Dermis blood vessel endothelial cell (primary cell): ENCODE measurements around the gene NRP2. TPM values are rescaled to one million over a fixed set of nuclear protein-coding genes. Genes with fewer than 3 reads are reported as not detected.

Experiments
- DNase-seq: peaks from one replicate; pipeline ENCODE4 v3.0.0; 2010
- total RNA-seq: library from RNA; depleted of rRNA; stranded (reverse); fragments of >200 nt; gene quantifications from 2 replicates; pipeline ENCODE4 v1.2.3, GENCODE V29; 2014

The NRP2 gene
- total RNA-seq, 1 donor from 2014 or later, result 165 TPM

GRCh38 chr2:205660521-205661124 is 21.7 kb upstream of the NRP2 start:
- DNase-seq, result no peak

DNA sequence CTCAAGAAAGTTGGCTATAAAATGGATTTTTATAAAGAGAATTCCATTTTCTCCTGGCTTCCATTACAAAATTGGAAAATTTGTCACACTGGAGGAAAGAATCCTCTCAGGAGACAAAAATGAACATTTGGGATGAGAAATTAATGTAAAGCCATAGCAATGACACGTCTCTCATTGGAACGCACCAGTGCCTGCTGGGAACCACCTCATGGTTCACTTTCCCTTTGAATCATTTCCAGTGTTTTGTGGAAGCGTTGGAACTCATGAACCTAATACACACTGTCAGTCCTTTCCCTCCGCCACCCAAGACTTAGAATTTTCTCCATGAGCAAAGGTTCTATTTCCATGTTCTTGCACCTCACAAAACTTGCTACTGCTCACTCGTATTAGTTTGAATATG is 21.0 kb upstream of the NRP2 start:
- DNase-seq, result no peak

GRCh38 chr2:205662206-205662965 is 19.9 kb upstream of the NRP2 start:
- DNase-seq, result no peak

DNA sequence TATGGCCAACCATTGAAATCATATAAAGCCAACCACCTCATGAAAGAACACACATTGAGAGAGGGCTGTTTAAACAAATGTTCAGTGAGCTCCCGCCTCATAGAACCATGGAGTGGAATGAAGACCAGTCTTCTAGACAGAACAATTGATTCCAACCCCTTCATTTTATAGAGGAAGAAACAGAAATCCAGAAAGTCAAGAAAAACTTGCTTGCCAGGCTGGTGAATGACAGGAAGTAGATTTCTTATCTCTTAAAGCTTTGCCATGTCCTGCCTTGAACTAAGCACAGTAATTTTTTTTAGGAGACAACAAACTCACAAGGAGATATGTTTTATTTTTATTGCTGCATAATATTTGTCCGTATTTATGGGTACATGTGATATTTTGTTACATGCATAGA is 16.5 kb upstream of the NRP2 start:
- DNase-seq, result peak; percentile 11

DNA sequence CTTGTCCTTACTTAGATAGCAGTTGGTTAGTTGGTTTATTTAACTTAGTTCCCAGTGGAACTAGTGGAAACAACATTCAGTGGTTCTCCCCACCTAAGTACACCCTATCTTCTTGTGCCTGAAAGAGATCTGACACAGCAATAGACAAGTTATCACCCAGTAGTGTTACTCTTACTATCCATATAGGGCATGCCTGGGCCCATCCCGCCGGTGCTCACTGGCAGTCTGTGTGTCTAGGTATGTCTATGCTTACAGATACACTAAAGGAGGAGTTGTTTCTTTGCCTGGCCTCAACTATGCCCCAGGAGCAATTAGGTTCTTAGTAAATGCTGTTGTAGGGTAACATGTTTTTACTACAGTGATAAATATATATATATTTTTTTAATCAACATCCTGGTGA is 12.0 kb upstream of the NRP2 start:
- no peak for DNase-seq

GRCh38 chr2:205673312-205673711 is 9.0 kb upstream of the NRP2 start:
- no peak for DNase-seq

DNA sequence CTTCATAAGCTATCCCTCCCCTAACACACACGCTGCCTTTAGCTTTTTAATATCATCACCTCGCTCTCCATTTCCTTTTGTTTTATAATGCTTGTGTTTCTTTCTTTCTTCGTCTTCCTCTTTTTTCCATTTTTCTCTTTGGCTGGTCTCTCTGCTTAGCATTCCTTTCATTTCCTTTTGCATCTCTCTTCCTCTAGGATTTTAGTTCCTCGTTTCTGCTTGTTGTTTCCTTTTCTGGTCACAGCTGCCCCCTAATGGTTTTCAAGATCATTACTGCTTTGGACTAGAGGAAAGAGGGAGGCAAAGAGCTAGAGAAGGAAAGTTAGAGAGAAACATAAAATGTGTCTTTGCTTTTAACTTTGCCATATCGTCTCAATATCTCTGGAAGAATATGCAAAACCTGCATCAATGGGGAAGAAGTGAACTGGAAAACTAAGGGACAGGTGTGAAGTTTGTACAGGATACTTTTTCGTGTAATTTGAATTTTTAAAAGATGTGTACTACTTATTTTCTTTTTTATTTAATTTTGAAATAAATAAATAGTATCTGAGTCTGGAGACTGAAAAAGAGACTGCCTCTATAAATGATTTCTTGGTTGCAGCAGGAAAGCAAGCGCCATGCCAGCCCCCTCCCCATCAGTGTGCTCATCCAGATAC is 6.3 kb upstream of the NRP2 start:
- DNase-seq, result peak; percentile 72

- no peak for DNase-seq
Measured at GRCh38 chr2:205678541-205679142, 3.7 kb upstream of the NRP2 start.

DNA sequence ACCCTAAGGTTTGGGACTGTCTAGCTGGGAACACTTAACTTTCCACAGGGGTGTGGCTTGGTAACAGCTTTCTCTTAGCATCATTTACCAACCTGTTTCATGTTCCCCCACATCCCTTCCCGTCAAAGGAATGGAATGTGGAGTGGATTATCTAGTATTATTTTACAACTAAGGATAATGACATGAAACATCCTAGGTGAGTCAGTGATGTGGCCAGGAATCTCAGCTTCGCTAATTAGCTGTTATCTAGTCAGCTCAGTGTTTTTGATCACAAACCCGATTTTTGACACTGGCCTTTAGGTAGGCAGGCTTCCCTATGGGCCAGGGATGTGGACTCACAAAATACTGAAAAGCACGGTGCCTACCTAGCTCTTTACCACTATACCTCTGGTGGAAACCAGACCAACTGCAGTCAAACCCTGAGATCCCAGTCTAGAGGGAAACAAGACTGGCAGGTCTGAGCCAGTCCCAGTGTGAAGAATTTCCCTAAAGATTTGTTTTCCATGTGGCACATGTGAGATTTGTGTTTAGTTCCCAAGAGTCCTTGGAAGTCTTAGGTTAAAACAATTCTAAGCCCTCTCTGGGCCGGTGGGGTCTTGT is 2.8 kb upstream of the NRP2 start:
- DNase-seq, result no peak

- DNase-seq, result peak; percentile 88
Measured at GRCh38 chr2:205680067-205680466, 2.2 kb upstream of the NRP2 start.

- DNase-seq, result peak; percentile 28
Measured at GRCh38 chr2:205680903-205681302, 1.4 kb upstream of the NRP2 start.

- peak; percentile 62 for DNase-seq
Measured at GRCh38 chr2:205681401-205682238, 681 bp upstream of the NRP2 start.

- peak; percentile 37 for DNase-seq
Measured at GRCh38 chr2:205682971-205683501, 735 bp downstream of the NRP2 start.

GRCh38 chr2:205683502-205684367 is 1.4 kb downstream of the NRP2 start:
- peak; percentile 28 for DNase-seq

DNA sequence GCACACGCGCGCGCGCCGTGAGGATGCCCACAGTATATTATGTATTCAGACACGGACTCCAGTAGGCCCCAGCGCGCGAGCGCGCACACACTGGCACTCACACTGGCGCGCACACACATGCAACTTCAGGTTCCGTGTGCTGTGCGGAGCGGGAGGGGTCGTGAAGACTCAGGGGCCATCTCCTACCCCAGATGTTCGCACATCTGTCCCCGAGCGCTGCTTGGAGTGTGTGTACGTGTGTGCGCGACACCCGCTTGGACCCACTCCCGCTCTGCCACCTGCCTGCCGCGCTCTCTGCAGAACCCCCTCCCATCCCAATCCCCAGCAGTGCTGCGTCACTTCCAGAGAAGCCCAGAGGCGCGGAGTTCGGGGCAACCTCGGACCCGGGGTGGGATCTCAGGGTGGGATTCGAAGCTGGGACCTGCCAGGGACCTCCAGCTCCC is 2.6 kb downstream of the NRP2 start:
- peak; percentile 69 for DNase-seq

DNA sequence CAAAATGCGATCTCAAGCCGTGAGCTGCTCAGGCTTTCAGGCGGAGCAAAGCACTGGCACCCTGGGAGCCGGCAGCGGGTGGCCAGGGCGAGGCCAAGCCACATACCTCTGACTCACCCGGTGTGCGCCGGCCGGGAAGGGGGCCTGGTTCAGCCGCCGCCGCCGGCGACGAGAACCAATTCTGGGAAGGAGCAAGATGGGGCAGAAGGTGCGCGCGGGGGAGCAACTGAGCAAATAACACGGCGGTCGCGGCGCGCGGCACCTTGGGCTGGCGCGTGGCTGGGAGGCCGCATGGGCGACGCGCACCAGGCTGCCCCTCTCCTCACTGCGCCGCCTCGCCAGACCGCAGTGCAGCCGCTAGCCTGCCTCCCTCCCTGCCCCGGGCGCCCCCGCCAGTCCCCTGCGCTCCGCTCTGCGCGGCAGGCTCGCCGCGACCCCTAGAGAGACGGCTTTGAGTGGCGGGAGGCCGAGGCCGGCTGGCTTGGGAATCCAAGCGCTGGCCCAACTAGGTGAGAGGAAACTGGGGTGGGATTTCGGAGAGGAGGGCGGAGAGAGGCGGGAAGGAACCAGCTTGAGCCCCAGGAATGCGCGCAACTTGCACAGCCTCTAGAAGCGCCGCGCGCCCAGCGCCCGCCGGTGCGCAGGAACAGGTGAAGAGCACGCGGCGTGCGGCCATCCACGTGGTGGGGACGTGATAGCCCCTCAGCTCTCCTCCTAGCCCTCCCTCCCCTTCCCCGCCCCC is 3.2 kb downstream of the NRP2 start:
- peak; percentile 55 for DNase-seq

- DNase-seq, result peak; percentile 38
Measured at GRCh38 chr2:205686056-205686782, 3.9 kb downstream of the NRP2 start.

DNA sequence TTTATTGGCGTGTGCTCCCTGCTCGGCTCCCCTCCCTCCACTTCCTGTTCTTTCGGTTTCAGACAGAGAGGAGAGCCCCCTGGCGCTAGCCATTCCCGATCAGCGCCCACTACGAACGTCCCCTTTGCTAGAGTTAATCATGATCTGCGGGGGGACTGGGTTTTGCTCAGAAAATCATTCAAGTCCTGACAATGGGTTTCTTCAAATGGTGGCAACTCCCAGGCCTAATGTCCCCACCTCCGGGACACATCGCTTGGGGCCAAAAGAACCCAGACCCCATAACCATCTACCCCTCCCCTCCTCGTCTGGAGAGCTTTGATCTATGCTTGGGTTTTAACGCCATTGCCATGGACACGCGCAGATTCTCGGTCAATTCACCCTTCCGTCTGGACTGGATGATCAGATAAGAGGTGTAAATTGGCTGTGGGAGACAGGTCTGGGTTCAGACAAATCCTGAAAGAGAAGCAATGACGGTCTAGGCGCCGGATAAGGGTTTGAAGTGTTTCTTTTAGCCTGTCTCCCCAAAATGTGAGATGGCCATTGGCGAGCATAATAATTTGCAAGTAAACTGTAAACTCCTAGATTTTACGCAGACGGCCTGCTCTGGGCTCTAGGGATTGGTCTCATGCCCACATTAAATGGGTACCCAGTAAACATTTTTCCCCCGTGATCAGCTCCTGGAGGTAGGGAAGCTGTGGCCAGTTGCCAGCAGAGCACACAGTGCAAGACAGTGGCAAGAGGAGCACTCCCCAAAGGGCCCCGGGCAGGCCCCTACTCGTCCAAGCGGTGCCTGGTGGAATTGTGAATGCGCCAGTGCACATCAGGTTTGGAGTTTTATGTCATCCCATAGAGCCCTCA is 4.7 kb downstream of the NRP2 start:
- DNase-seq, result peak; percentile 64
